GM18873 (cell line): Measurements from ENCODE around the gene NR0B2.
"Not testable (repeated sequence)": the region's sequence is repeated elsewhere in the genome, so short reads cannot be mapped to it uniquely, and the experiment has no call there.

Source experiments
- ATAC-seq: cut with Tn5 transposase; IDR thresholded peaks from one replicate; pipeline ENCODE4 v1.9.1; 2021; ENCODE audit warnings: mild to moderate bottlenecking, moderate library complexity, moderate number of reproducible peaks; ENCODE audit not compliant: unreplicated experiment, low FRiP score

NR0B2 gene

GRCh38 chr1:26913754-26914619 is at the start of gene NR0B2:
TSS of gene NR0B2 (minus strand) at chr1:26913975. CDS start at chr1:26913940, 35 bp downstream.
- ATAC-seq = no peak

DNA sequence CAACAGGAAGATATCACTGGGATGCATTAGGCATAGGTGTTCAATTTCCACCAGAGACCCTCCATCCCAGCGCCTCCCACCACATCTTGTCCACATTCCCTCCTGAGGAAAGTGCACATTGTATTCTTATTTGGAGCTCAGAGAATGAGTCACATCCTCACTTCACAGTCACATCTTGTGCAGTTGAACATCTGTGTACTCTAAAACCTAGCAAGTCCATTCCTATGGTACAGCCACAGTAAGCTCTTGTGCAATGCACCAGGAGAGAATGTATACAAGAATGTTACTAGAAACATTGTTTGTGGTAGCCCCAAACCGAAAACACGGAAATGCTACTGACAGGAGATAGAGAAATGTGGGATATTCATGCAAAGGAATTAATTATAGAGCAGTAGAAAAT is 48.1 kb upstream of the NR0B2 start:
- no peak for ATAC-seq

DNA sequence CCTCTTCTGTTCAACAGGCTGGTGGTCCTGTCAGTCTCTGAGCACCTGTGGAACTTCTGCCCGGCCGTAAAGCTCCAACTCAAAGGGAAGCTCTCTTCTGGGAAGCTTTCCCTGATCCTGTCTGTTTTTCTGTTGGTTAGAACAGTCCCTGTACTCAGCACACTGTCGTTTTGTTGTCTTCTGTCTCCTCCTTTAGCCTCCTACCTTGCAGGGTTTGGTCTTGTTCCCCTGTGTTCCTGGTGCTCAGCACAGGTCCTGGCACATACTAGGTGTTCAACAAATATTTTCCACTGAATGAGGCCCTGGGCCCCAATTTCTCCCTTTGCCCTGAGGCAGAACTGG is 46.8 kb upstream of the NR0B2 start:
- ATAC-seq = no peak

DNA sequence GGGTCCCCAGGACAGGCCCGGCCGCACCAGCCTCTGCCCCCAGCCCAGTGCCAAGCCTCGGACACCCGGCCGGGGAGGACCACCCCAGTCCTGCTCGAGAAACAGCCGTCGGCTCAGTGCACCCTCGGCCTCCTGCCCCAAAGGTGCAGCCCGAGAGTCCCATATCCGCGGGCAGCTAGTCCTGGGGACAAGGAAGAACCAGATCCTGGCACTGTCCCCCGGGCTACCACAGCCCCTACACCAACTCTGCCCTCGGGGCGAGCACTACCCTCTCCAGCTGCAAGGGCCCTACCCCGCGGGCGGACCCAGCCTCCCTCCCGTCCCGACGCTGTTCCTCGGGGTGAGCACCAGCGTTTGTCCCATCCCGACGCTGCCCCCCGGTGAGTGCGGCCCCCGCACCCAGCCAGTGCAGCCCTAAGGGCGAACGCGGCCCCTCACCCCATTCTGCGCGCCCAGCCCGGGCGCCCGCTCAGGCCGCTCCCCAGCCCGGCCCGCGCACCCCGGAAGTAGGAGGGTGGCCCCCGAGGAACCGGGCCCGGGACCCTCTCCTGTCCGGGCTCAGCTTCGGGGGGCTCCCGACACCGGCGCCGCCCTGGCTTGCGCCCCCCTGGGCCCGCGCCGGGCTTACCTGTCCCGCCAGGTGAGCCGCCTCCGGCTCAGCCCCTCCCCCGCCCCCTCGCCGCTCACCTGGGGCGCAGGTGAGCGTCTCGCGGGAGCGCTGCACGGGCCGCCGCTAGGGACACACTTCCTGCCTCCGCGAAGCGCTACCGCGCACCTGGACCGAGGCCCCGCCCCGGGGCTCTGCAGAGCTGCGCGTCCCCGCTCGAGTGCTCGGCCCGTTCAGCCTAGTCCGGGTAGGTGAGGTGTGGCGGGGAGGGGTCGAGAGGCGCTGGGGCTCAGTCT is 46.2 kb upstream of the NR0B2 start, which contains the start of gene KDF1:
Gene KDF1, minus strand, starts transcription at position 747 of the 903 bp plus-strand sequence. CDS start 8,088 bp downstream, outside the sequence.
- no peak for ATAC-seq

- no peak for ATAC-seq
Measured at GRCh38 chr1:26959270-26959669, 45.5 kb upstream of the NR0B2 start.

GRCh38 chr1:26957306-26957705 is 43.5 kb upstream of the NR0B2 start:
- no peak for ATAC-seq

- no peak for ATAC-seq
Measured at GRCh38 chr1:26956321-26956720, 42.5 kb upstream of the NR0B2 start.

DNA sequence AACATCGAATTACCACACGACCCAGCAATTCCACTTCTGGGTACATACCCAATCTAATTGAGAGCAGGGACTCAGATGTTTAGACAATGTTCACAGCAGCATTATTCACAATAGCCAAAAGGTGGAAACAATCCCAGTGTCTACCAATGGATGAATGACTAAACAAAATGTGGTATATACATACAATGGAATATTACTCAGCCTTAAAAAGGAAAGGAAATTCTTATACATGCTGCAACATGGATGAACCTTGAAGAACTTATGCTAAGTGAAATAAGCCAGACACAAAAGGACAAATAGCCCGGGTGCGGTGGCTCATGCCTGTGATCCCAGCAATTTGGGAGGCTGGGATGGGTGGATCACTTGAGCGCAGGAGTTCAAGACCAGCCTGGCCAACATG is 39.6 kb upstream of the NR0B2 start:
- no peak for ATAC-seq

GRCh38 chr1:26951821-26952497 is 38.2 kb upstream of the NR0B2 start:
- no peak for ATAC-seq

GRCh38 chr1:26951216-26951615 is 37.4 kb upstream of the NR0B2 start:
- no peak for ATAC-seq

DNA sequence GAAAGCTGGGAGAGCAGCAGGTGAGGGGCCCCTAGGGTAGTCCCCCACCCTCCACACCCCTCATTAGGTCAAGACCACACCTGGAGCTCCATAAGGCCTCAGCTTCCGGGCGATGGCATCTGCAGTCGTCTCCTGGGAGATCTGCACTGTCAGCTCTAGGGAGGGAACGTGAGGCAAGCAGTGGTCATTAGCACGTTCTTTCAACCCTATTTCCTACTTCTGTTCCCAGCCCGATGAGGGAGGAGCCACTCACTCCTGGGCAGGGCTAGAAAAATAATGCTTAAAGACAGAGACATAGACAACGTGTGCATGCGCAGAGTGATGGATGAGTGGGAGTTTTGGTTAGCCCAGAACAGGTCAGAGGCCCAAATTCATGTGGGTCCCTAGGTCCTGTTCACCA is 36.8 kb upstream of the NR0B2 start:
- ATAC-seq = no peak

DNA sequence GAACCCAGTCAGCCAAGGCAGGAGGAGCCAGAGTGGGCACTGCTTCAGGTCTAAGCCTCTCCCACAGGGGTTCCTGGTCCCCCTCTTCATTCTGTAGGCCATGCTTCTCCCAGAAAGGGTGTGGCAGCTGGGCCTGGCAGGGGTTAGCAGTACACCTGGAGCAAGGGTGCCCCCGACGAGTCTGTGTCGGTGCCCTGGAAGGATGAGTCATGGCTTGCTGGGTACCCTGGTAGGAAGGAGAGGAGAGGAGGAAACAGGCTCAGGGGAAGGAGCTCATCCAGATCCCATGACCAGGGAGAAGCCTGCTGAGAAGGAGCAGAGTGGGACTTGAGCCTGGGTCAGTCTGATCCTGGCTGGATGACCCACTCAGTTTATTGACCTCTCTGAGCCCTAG is 36.1 kb upstream of the NR0B2 start:
- no peak for ATAC-seq

DNA sequence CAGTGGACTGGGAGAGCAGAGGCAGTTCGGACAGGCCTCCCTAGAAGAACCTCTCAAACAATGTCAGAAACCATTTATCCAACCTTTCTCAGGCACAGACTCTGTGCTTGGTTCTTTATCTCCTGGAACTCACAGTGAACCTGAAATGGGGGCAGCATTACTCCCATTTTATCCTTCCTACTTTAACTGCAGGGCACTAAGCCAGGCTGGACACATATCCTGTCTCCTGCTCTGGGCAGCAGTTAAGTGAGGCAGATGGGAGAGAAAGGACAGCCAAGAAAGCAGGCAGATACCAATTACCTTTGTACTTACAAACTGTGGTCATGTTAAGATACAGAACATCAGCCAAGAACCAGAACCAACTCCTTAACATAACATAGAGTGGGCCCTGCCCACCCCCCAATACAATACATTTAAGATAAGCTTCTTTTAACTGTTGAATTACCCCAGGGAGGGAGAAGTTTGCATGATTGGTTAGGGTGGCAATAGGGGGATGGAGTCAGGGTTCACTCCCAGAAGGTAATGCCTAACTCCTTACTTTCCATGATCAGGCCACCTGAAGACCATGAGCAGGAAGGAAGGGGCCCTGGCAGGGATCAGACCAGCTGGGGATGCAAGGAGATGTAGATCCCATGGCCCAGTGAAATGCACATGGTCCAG is 35.6 kb upstream of the NR0B2 start:
- no peak for ATAC-seq

GRCh38 chr1:26948725-26949057 is 34.9 kb upstream of the NR0B2 start:
- ATAC-seq = not testable (repeated sequence)

- ATAC-seq = no peak
Measured at GRCh38 chr1:26946270-26946669, 32.5 kb upstream of the NR0B2 start.

GRCh38 chr1:26945728-26946127 is 32.0 kb upstream of the NR0B2 start:
- no peak for ATAC-seq

DNA sequence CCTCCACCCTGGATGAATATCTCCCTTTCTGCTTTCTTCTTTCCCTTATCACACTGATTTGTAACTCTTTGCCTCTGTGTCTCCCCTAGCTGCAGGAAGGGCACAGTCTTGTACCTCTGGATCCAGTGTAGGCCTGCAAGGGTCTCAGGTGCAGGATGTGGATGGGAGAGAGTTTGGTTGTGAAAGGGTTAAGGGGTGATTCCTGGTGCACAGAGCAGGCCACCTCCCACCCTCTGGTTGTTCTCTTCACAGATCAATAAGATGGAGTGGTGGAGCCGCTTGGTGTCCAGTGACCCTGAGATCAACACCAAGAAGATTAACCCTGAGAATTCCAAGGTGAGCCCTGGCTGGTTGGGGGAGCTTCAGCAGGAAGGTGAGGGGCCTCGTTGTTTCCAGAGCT is 31.4 kb upstream of the NR0B2 start:
- no peak for ATAC-seq

DNA sequence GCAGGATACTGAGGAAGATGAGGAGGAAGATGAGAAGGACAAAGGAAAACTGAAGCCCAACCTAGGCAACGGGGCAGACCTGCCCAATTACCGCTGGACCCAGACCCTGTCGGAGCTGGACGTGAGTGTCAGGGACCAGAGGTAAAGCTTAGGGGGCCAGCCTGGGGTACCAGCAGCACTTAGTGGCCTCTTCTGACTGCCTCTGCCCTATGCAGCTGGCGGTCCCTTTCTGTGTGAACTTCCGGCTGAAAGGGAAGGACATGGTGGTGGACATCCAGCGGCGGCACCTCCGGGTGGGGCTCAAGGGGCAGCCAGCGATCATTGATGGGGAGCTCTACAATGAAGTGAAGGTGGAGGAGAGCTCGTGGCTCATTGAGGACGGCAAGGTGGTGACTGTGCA is 28.9 kb upstream of the NR0B2 start:
- no peak for ATAC-seq

DNA sequence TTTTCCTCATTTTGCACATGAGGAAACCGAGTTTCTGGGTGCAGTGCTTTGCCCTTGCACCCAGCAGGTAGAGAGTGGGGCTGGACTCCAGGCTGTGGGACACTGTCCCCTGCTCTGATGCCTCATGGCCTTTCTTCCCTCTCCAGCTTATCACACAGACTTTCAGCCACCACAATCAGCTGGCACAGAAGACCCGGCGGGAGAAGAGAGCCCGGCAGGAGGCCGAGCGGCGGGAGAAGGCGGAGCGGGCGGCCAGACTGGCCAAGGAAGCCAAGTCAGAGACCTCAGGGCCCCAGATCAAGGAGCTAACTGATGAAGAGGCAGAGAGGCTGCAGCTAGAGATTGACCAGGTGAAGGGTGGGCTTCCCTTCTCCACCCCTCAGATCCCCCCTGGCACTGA is 27.5 kb upstream of the NR0B2 start:
- ATAC-seq = no peak

DNA sequence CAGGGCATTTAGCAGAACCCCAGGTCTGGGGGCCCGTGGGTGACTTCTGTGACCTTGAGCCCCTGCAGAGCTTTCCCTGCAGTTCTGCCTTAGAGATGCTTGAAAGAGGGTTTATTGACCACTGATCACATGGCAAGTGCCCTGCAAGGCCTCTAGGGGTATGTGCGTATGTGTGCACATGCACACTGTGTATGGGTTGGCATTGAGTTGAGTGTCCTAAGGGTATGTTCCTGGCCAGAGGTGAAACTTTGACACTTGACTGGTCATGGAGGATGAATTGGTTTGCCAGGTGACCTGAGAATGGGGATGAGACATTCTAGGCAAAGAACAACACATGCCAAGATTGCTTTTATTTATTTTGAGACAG is 24.9 kb upstream of the NR0B2 start:
- no peak for ATAC-seq
